Astrocyte of the spinal cord (primary cell): ENCODE data around the gene CGN.

Source experiments
- DNase-seq: peaks from one replicate; pipeline ENCODE4 v3.0.0; 2011; ENCODE audit warnings: low read depth, low spot score
- H3K4me3 ChIP-seq: 2 replicates; pipeline ENCODE4 v1.5.1; 2011; ENCODE audit warnings: low read depth, mild to moderate bottlenecking, low read length, moderate library complexity
- in situ Hi-C: cut with HindIII; loops from 2 replicates; pipeline ENCODE4 v1.10.0; 2017; ENCODE audit warnings: low sequenced_read_pairs
- TF ChIP-seq, protein P1 (sequence below): IDR thresholded peaks from 2 replicates; pipeline ENCODE4 v1.5.1; 2012; ENCODE audit warnings: low read depth, mild to moderate bottlenecking, low read length, inconsistent platforms

The CGN gene, protein sequence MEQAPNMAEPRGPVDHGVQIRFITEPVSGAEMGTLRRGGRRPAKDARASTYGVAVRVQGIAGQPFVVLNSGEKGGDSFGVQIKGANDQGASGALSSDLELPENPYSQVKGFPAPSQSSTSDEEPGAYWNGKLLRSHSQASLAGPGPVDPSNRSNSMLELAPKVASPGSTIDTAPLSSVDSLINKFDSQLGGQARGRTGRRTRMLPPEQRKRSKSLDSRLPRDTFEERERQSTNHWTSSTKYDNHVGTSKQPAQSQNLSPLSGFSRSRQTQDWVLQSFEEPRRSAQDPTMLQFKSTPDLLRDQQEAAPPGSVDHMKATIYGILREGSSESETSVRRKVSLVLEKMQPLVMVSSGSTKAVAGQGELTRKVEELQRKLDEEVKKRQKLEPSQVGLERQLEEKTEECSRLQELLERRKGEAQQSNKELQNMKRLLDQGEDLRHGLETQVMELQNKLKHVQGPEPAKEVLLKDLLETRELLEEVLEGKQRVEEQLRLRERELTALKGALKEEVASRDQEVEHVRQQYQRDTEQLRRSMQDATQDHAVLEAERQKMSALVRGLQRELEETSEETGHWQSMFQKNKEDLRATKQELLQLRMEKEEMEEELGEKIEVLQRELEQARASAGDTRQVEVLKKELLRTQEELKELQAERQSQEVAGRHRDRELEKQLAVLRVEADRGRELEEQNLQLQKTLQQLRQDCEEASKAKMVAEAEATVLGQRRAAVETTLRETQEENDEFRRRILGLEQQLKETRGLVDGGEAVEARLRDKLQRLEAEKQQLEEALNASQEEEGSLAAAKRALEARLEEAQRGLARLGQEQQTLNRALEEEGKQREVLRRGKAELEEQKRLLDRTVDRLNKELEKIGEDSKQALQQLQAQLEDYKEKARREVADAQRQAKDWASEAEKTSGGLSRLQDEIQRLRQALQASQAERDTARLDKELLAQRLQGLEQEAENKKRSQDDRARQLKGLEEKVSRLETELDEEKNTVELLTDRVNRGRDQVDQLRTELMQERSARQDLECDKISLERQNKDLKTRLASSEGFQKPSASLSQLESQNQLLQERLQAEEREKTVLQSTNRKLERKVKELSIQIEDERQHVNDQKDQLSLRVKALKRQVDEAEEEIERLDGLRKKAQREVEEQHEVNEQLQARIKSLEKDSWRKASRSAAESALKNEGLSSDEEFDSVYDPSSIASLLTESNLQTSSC

DNA sequence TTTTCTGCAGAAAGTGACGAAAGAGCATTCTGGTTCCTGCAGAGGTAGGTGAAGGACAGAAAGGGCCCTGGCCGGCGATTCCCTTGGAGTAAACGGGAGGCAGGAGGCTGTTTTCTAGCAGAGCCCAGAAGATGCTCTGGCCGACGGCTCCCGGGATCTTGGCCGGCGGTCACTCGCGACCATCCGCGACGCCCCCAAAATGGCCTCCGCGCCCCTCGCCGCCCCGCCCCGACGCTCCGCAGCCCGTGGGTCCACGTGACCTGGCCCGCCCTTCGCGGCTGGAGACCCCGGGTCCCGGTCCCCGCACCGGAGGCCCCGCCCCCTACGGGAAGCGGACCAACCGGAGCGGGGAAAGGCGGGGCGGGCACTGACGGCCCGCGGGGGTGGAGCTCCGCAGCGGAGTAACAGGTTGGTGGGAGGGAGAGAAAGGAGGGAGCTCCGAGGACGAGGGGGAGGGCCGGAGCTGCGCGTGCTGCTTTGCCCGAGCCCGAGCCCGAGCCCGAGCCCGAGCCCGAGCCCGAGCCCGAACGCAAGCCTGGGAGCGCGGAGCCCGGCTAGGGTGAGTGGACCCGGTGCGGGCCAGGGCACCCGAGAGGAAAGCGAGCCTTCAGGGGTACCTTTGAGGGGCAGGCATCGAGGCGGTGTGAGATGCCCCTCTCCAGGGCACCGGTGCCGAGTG is at the start of gene CGN:
Gene CGN, plus strand, starts transcription at position 431 of the 679 bp plus-strand sequence. CDS start 7,133 bp downstream, outside the sequence.
- peak within 1 kb of the TSS; percentile 45 for H3K4me3 ChIP-seq
- TF ChIP-seq, protein P1, sequence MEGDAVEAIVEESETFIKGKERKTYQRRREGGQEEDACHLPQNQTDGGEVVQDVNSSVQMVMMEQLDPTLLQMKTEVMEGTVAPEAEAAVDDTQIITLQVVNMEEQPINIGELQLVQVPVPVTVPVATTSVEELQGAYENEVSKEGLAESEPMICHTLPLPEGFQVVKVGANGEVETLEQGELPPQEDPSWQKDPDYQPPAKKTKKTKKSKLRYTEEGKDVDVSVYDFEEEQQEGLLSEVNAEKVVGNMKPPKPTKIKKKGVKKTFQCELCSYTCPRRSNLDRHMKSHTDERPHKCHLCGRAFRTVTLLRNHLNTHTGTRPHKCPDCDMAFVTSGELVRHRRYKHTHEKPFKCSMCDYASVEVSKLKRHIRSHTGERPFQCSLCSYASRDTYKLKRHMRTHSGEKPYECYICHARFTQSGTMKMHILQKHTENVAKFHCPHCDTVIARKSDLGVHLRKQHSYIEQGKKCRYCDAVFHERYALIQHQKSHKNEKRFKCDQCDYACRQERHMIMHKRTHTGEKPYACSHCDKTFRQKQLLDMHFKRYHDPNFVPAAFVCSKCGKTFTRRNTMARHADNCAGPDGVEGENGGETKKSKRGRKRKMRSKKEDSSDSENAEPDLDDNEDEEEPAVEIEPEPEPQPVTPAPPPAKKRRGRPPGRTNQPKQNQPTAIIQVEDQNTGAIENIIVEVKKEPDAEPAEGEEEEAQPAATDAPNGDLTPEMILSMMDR: no peak
- in situ Hi-C loops: no loop called here
- DNase-seq: peak; percentile 77

DNA sequence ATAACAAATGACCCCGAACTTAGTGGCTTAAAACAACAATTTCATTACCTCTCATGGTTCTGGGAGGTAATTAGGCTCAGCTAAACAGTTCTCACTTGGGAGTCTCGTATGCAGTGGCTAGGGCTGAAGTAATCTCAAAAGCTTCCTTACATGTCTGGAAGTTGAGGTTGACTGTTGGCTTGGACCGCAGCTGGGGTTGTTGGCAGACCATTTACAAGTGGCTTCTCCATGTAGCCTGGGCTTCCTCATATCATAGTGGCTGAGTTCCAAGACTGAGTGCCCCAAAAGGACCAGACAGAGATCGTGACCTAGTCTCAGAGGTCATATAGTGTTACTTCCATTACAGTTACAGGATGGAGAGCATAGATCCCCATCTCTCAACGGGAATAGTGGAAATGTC is 49.5 kb upstream of the CGN start:
- H3K4me3 ChIP-seq: no peak overlapping the region
- DNase-seq: no peak
- in situ Hi-C loops: no loop called here
- TF ChIP-seq, protein P1: no peak

DNA sequence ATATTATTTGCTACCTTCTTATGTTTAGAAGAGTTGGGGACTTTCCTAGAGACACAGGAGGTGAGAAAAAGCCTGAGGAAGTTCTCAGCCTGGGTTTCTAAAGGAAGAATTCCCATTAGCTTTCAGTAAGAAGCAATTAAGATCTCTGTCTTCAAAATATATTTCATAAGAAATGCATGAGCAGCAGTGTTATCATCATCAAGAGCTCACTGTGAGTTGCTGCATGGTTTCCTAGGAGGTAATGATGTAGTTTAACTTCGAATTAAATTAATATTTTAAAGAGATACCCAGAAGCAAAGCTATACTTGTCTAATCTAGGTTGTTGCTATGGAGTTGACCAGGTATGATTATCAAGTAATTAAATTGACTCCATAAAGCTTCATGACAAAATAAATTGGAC is 46.2 kb upstream of the CGN start:
- H3K4me3 ChIP-seq: no peak overlapping the region
- in situ Hi-C loops: no loop called here
- DNase-seq: no peak
- TF ChIP-seq, protein P1: no peak

DNA sequence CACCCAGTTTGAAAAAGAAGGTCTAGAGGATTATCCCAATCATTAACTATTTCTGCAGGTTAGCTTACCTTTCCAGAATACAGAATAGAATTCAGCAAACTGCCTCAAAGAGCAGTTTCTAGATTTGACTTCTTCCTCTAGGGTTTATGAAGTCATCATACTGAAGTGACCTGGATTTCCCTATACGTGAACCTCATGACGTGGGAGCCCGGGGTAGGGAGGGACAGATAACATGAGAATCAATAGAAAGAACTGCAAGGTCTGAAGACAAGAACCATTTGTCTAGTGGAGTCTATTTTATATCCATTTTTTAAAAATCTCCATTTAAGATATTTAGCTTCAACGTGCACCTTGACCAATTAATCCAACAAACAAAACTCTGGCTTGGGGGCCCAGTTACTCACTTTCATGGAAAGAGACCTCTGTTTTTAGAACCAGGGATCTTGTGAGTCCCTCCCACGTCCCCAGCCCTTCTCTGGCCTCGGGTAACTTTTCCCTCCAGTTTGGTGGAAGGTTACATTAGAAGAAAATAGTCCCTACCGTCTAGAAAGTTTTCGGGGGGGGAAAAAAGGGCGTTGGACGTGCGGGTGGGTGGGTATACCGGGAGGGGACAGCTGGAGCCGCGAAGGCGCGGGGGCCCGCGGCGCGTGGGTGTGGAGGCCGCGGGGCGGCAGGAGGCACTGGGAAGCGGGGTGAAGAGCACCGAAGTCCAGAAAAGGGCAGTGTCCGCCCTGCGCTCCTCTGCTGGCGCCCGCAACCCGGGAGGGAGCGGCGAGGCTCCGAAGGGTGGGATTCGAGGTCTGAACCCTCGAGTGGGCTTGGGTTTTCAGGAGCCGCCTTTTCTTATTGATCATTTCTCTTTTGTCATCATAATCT is 38.1 kb upstream of the CGN start:
- DNase-seq: peak; percentile 63
- peak overlapping the region; percentile 39 for H3K4me3 ChIP-seq
- in situ Hi-C loops: no loop called here
- TF ChIP-seq, protein P1: no peak

DNA sequence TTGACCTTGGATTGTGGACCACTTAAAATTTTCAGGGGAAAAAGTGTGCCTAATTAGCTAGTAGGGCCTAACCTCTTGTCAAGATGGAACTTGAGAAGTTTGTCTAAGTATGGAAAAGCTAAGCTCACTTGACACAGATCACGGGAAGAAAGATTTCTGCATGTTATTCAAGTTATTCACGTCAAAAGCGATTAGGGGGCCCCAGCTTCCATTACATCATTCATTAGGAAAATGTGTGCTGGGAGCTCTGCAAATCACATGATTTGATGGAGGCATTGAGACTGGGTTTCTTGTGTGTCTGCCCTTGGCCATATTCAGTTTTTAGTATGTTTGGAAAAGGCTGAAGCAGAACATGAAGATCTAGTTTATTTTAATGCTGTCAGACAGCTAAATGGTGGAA is 36.4 kb upstream of the CGN start:
- TF ChIP-seq, protein P1: no peak
- DNase-seq: no peak
- H3K4me3 ChIP-seq: no peak overlapping the region
- in situ Hi-C loops: no loop called here
